K562 (cell line): ENCODE measurements around the gene ECHDC3. TPM values are rescaled to one million over a fixed set of nuclear protein-coding genes. Genes with fewer than 3 reads are reported as not detected.

ENCODE experiments used
- ATAC-seq: fragments of 200-7000 bp; cut with Tn5 transposase; 3 replicates; pipeline ENCODE4 v1.9.1; 2020; ENCODE audit warnings: moderate library complexity
- BruUV-seq: library from RNA; stranded (reverse); fragments of 400-500 nt; replicated peaks from 2 replicates; lab custom pipeline; 2021; lab: Mats Ljungman, UMichigan
- CTCF ChIA-PET: fragments of 300-600 bp; formaldehyde crosslinking; extraction: SDS; loops from one replicate; lab custom pipeline; 2021; ENCODE audit warnings: low intra/inter-chr PET ratio; lab: Yijun Ruan, JAX
- POLR2A ChIA-PET: fragments of 300-600, 350-650 bp; sonication (Branson Sonifier 250); formaldehyde crosslinking; extraction: SDS; loops from one replicate; lab custom pipeline; 2021; ENCODE audit warnings: antibody characterized with exemption, inconsistent platforms; lab: Yijun Ruan, JAX
- DNase-seq, 4 experiments: peaks; one replicate each; pipeline versions ENCODE4 v3.0.0 to v3.0.0-alpha.2; 2011 to 2018; ENCODE audit warnings: low spot score in 3 of 4, mixed read lengths in 3 of 4; ENCODE audit errors: extremely low read depth in 1 of 4
- FAIRE-seq: peaks from 2 replicates; lab custom pipeline; 2011; peaks lifted over from hg19 to GRCh38; lab: Jason Lieb, UNC
- H2AFZ ChIP-seq: 2 replicates; pipeline ENCODE4 v1.6.0; 2011; ENCODE audit warnings: low read depth, low read length, control low read depth, inconsistent platforms
- H3K27ac ChIP-seq: fragments of 200-600 bp; 3 replicates; pipeline ENCODE4 v1.8.0; 2011; ENCODE audit warnings: low read depth, mild to moderate bottlenecking, control low read depth, inconsistent platforms, low read length, moderate library complexity, mixed read lengths; ENCODE audit errors: extremely low read depth
- H3K27me3 ChIP-seq, 2 experiments: fragments of 300-600 bp in 1 of 2; 2 replicates in 1 of 2; 3 replicates in 1 of 2; pipeline versions ENCODE4 v1.6.0 to v1.8.0; 2011; ENCODE audit warnings: inconsistent platforms in 2 of 2, low read length in 2 of 2, mild to moderate bottlenecking in 1 of 2, mixed read lengths in 1 of 2, moderate library complexity in 1 of 2; ENCODE audit not compliant: control insufficient read depth in 2 of 2, insufficient read depth in 2 of 2
- H3K36me3 ChIP-seq: fragments of 300-600 bp; 3 replicates; pipeline ENCODE4 v1.8.0; 2011; ENCODE audit warnings: mild to moderate bottlenecking, low read length, inconsistent platforms; ENCODE audit not compliant: control insufficient read depth, insufficient read depth
- H3K4me1 ChIP-seq, 2 experiments: fragments of 200-600 bp in 1 of 2; replicated peaks in 1 of 2; 2 replicates in 1 of 2; 3 replicates in 1 of 2; pipeline versions ENCODE4 v1.5.1 to v1.8.0; 2011; ENCODE audit warnings: inconsistent platforms in 2 of 2, low read length in 2 of 2, mild to moderate bottlenecking in 1 of 2, mixed read lengths in 1 of 2, moderate library complexity in 1 of 2; ENCODE audit not compliant: control insufficient read depth in 2 of 2, insufficient read depth in 2 of 2
- H3K4me2 ChIP-seq: 2 replicates; pipeline ENCODE4 v1.6.1; 2011; ENCODE audit warnings: low read length, control low read depth, inconsistent platforms, mixed read lengths; ENCODE audit not compliant: insufficient read depth
- H3K4me3 ChIP-seq: fragments of 200-600 bp; sonication (generic), shearing (Covaris generic); 2 replicates; pipeline ENCODE4 v1.5.1; 2016; ENCODE audit warnings: control low read depth, inconsistent platforms
- H3K79me2 ChIP-seq: fragments of 200-600 bp; 3 replicates; pipeline ENCODE4 v1.8.0; 2011; ENCODE audit warnings: low read length, inconsistent platforms; ENCODE audit not compliant: control insufficient read depth, insufficient read depth
- H3K9ac ChIP-seq, 2 experiments: 2 replicates each; pipeline versions ENCODE4 v1.6.0 to v1.6.1; 2011; ENCODE audit warnings: low read depth in 2 of 2, low read length in 2 of 2, control low read depth in 1 of 2, inconsistent platforms in 1 of 2, mild to moderate bottlenecking in 1 of 2, mixed read lengths in 1 of 2; ENCODE audit not compliant: insufficient read depth in 1 of 2
- H3K9me1 ChIP-seq: one replicate; pipeline ENCODE4 v1.6.0; 2011; ENCODE audit warnings: inconsistent platforms, mild to moderate bottlenecking, low read length, moderate library complexity; ENCODE audit not compliant: control insufficient read depth, insufficient read depth
- H3K9me3 ChIP-seq: replicated peaks from 2 replicates; pipeline ENCODE4 v1.5.1; 2011; ENCODE audit warnings: low read depth, low read length, inconsistent platforms; ENCODE audit not compliant: control insufficient read depth, insufficient read depth
- H4K20me1 ChIP-seq: replicated peaks from 2 replicates; pipeline ENCODE4 v1.6.1; 2011; ENCODE audit warnings: low read length, inconsistent platforms, mixed read lengths; ENCODE audit not compliant: control insufficient read depth, insufficient read depth
- BCOR ChIP-seq: fragments of 450-650 bp; IDR thresholded peaks from 2 replicates; pipeline ENCODE4 v1.6.1; 2016
- CBFB ChIP-seq: sonication (generic); formaldehyde crosslinking; IDR thresholded peaks from 2 replicates; pipeline ENCODE4 v1.4.0; 2020; ENCODE audit warnings: mild to moderate bottlenecking, missing genetic modification reagents
- CREBBP ChIP-seq: IDR thresholded peaks from one replicate; pipeline ENCODE4 v1.6.1; 2012; ENCODE audit warnings: low read depth, mild to moderate bottlenecking, control low read depth, inconsistent platforms, low read length
- CTBP1 ChIP-seq: fragments of 450-650 bp; IDR thresholded peaks from 2 replicates; pipeline ENCODE4 v1.6.1; 2016; ENCODE audit warnings: borderline replicate concordance
- GTF2E2 ChIP-seq: fragments of 200-800 bp; sonication (Bioruptor generic); IDR thresholded peaks from 2 replicates; pipeline ENCODE4 v1.6.1; 2016; ENCODE audit warnings: missing genetic modification characterization, missing compliant biosample characterization
- RAD51 ChIP-seq: fragments of 450-650 bp; IDR thresholded peaks from 2 replicates; pipeline ENCODE4 v1.7.1; 2016; ENCODE audit warnings: low read depth, mild to moderate bottlenecking, borderline replicate concordance
- THRAP3 ChIP-seq: fragments of 450-650 bp; IDR thresholded peaks from 2 replicates; pipeline ENCODE4 v1.6.1; 2016; ENCODE audit warnings: mild to moderate bottlenecking, inconsistent platforms, borderline replicate concordance
- ZEB2 ChIP-seq: fragments of 450-650 bp; IDR thresholded peaks from 2 replicates; pipeline ENCODE4 v1.6.1; 2016
- ZFP1 ChIP-seq: fragments of 450-650 bp; formaldehyde crosslinking; IDR thresholded peaks from 2 replicates; pipeline ENCODE4 v1.4.0; 2020; ENCODE audit warnings: mild to moderate bottlenecking, mixed read lengths
- WGBS: fragments of 100-300 bp; shearing (Covaris generic); methylation state at CpG from one replicate; pipeline ENCODE4 v1.1.6; 2016; ENCODE audit warnings: low coverage, mixed read lengths; ENCODE audit not compliant: insufficient coverage; ENCODE audit errors: missing lambda C conversion rate; 5-methylcytosine and 5-hydroxymethylcytosine counted together
- in situ Hi-C: fragments of 300-500 bp; cut with MboI; formaldehyde crosslinking; loops from 4 replicates; pipeline ENCODE4 v1.15.0; 2018; ENCODE audit warnings: inconsistent platforms, mixed read lengths
- intact Hi-C: fragments of 100-400 bp; cut with micrococcal nuclease; formaldehyde crosslinking; loops from 2 replicates; pipeline ENCODE4 v1.14.2; 2022
- polyA plus RNA-seq, 8 experiments: library from polyadenylated mRNA; depleted of rRNA in 4 of 8; stranded (reverse) in 5 of 8; unstranded in 3 of 8; fragments of >200 nt; fragmentation: Nextera tagmentation in 2 of 8; fragmentation: Illumina TruSeq in 1 of 8; extraction: Ambion mirVana in 2 of 8; extraction: Trizol in 1 of 8; gene quantifications; 2 replicates each; pipeline versions ENCODE4 v1.2.1 to v1.2.3, GENCODE V29; 2011 to 2014; ENCODE audit warnings: inconsistent platforms in 1 of 8, missing spikeins in 1 of 8
- total RNA-seq, 7 experiments: library from RNA; depleted of rRNA in 6 of 7; stranded (reverse); fragments of >200 nt in 6 of 7; fragmentation: Illumina TruSeq in 2 of 7; extraction: Trizol in 2 of 7; gene quantifications; 2 replicates each; pipeline versions ENCODE4 v1.2.1 to v1.2.3, GENCODE V29; 2011 to 2021; ENCODE audit warnings: low replicate concordance in 1 of 7
- TF ChIP-seq, protein P1 (sequence below): fragments of 150-350 bp; conservative IDR thresholded peaks from 2 replicates; pipeline ENCODE4 v1.6.1; 2014; ENCODE audit warnings: low read length
- TF ChIP-seq, protein P2 (sequence below): fragments of 250-450 bp; sonication (Bioruptor Pico); IDR thresholded peaks from 2 replicates; pipeline ENCODE4 v1.8.0; 2022; ENCODE audit warnings: moderate library complexity, mild to moderate bottlenecking, inconsistent platforms

The ECHDC3 gene
- total and polyA plus RNA-seq, 9 of the 15 experiments (the other 6 are each of a cell fraction or from before 2014, with no cell fraction given), result 0.53 to 21.9 (median 15.7) TPM

DNA sequence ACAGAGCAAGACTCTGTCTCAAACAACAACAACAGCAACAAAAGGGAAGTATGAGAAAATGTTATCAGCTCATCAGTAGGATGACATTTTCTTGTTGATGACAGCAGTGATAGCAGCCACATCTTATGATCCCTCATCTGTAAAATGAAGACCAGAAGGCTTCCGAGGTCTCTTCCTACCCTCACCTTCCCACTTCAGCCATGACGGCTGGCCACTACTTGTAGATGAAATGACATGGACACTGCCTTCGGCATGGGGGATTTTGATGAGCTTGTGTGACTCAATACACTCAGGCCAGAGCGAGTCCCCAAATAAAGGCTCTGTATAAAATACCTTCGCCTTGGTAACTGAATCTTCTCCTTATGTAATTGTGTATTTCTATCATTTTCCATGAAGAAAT, 6.7 kb downstream of the ECHDC3 start:
- H3K9me1 ChIP-seq, result no peaks in the 10 kb centered on the region
- in situ Hi-C loops (no loop called here), intact Hi-C loops (no loop called here)
- H3K9ac ChIP-seq, result no peak overlapping the region
- DNase-seq, result no peak
- ChIA-PET POLR2A (interaction anchor here (0.8 to 1.6 kb wide), 2 partner anchors 9 to 23 kb away, joined by 3 read pairs; no protein-coding TSS in a partner anchor), CTCF (no interaction called here)
- H3K27ac ChIP-seq, result no peak overlapping the region
- no peak for TF ChIP-seq CTBP1
- TF ChIP-seq BCOR, result no peak
- no peak for TF ChIP-seq GTF2E2 (tag)
- TF ChIP-seq THRAP3, result no peak
- TF ChIP-seq, protein P1, sequence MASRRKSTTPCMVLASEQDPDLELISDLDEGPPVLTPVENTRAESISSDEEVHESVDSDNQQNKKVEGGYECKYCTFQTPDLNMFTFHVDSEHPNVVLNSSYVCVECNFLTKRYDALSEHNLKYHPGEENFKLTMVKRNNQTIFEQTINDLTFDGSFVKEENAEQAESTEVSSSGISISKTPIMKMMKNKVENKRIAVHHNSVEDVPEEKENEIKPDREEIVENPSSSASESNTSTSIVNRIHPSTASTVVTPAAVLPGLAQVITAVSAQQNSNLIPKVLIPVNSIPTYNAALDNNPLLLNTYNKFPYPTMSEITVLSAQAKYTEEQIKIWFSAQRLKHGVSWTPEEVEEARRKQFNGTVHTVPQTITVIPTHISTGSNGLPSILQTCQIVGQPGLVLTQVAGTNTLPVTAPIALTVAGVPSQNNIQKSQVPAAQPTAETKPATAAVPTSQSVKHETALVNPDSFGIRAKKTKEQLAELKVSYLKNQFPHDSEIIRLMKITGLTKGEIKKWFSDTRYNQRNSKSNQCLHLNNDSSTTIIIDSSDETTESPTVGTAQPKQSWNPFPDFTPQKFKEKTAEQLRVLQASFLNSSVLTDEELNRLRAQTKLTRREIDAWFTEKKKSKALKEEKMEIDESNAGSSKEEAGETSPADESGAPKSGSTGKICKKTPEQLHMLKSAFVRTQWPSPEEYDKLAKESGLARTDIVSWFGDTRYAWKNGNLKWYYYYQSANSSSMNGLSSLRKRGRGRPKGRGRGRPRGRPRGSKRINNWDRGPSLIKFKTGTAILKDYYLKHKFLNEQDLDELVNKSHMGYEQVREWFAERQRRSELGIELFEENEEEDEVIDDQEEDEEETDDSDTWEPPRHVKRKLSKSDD, result no peak
- no peak for TF ChIP-seq RAD51
- TF ChIP-seq ZFP1, result no peak
- TF ChIP-seq ZEB2, result no peak
- TF ChIP-seq, protein P2, sequence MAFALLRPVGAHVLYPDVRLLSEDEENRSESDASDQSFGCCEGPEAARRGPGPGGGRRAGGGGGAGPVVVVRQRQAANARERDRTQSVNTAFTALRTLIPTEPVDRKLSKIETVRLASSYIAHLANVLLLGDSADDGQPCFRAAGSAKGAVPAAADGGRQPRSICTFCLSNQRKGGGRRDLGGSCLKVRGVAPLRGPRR (CRISPR knock-in tag), result no peak
- TF ChIP-seq CREBBP, result no peak
- TF ChIP-seq CBFB (CRISPR knock-in tag), result no peak
- no peaks in the 10 kb centered on the region for H4K20me1 ChIP-seq
- 69% methylated on average over 5 of the region's 5 CpGs for WGBS
- no peaks in the 10 kb centered on the region for H3K79me2 ChIP-seq
- ATAC-seq, result no peak
- no peak overlapping the region for H3K4me3 ChIP-seq
- peaks cover 11% of the 10 kb centered on the region; the same call in 2 of the 3 replicates for H3K36me3 ChIP-seq
- FAIRE-seq, result no peak
- no TSS peak for BruUV-seq
- no peaks in the 10 kb centered on the region for H3K9me3 ChIP-seq
- no peak overlapping the region for H2AFZ ChIP-seq
- no peak overlapping the region for H3K4me2 ChIP-seq
- H3K27me3 ChIP-seq, result no peaks in the 10 kb centered on the region
- H3K4me1 ChIP-seq, result no peaks in the 10 kb centered on the region
